Smooth muscle cell (in vitro differentiated cells): Measurements from ENCODE around the gene TMCO6. TPM values are rescaled to one million over a fixed set of nuclear protein-coding genes. Genes with fewer than 3 reads are reported as not detected.

Source experiments
- DNase-seq: peaks from one replicate; lab custom pipeline; 2025; ENCODE audit not compliant: unreplicated experiment; lab: John Stamatoyannopoulos, UW
- H2AFZ ChIP-seq: fragments of 200-600 bp; sonication (generic); 2 replicates; pipeline ENCODE4 v1.6.0; 2016; ENCODE audit warnings: antibody characterized with exemption, low read depth, mild to moderate bottlenecking
- H3F3A ChIP-seq: fragments of 200-600 bp; sonication (generic); 2 replicates; pipeline ENCODE4 v1.6.0; 2017; ENCODE audit warnings: antibody characterized with exemption, low read depth
- H3K27ac ChIP-seq: fragments of 200-600 bp; sonication (generic); 2 replicates; pipeline ENCODE4 v1.5.1; 2016; ENCODE audit warnings: low read depth, mild to moderate bottlenecking
- H3K27me3 ChIP-seq: fragments of 200-600 bp; sonication (generic); 2 replicates; pipeline ENCODE4 v1.6.1; 2016; ENCODE audit warnings: low read depth, mild to moderate bottlenecking
- H3K36me3 ChIP-seq: fragments of 200-600 bp; sonication (generic); 2 replicates; pipeline ENCODE4 v1.5.1; 2016; ENCODE audit warnings: low read depth
- H3K4me1 ChIP-seq: fragments of 200-600 bp; sonication (generic); 2 replicates; pipeline ENCODE4 v1.5.1; 2016; ENCODE audit warnings: low read depth
- H3K4me2 ChIP-seq: fragments of 200-600 bp; sonication (generic); 2 replicates; pipeline ENCODE4 v1.6.0; 2016; ENCODE audit warnings: mild to moderate bottlenecking
- H3K4me3 ChIP-seq: fragments of 200-600 bp; sonication (generic); 2 replicates; pipeline ENCODE4 v1.5.1; 2016; ENCODE audit warnings: mild to moderate bottlenecking
- H3K79me2 ChIP-seq: fragments of 200-600 bp; sonication (generic); 2 replicates; pipeline ENCODE4 v1.6.0; 2016; ENCODE audit warnings: low read depth, mild to moderate bottlenecking
- H3K9ac ChIP-seq: fragments of 200-600 bp; sonication (generic); 2 replicates; pipeline ENCODE4 v1.6.0; 2016; ENCODE audit warnings: low read depth
- H3K9me3 ChIP-seq: fragments of 200-600 bp; sonication (generic); replicated peaks from 2 replicates; pipeline ENCODE4 v1.5.1; 2016; ENCODE audit warnings: low read depth
- H4K20me1 ChIP-seq: fragments of 200-600 bp; sonication (generic); 2 replicates; pipeline ENCODE4 v1.6.0; 2016; ENCODE audit warnings: low read depth
- WGBS: methylation state at CpG from one replicate; pipeline ENCODE4 v1.1.7; 2016; ENCODE audit warnings: low lambda C conversion rate; 5-methylcytosine and 5-hydroxymethylcytosine counted together
- polyA plus RNA-seq: library from polyadenylated mRNA; unstranded; fragments of >200 nt; fragmentation: Nextera tagmentation; extraction: Ambion mirVana; gene quantifications from 2 replicates; pipeline ENCODE4 v1.2.1, GENCODE V29; 2016
- total RNA-seq: library from RNA; depleted of rRNA; stranded (reverse); fragments of >200 nt; gene quantifications from 2 replicates; pipeline ENCODE4 v1.2.3, GENCODE V29; 2014
- TF ChIP-seq, protein P1 (sequence below): fragments of 200-600 bp; sonication (generic); IDR thresholded peaks from 2 replicates; pipeline ENCODE4 v1.5.1; 2017; ENCODE audit warnings: borderline replicate concordance, mild to moderate bottlenecking, antibody characterized with exemption; ENCODE audit not compliant: insufficient read depth, poor library complexity, severe bottlenecking

TMCO6 gene
- total and polyA plus RNA-seq, 2 experiments from 2014 or later: 5.9 to 11.4 TPM

DNA sequence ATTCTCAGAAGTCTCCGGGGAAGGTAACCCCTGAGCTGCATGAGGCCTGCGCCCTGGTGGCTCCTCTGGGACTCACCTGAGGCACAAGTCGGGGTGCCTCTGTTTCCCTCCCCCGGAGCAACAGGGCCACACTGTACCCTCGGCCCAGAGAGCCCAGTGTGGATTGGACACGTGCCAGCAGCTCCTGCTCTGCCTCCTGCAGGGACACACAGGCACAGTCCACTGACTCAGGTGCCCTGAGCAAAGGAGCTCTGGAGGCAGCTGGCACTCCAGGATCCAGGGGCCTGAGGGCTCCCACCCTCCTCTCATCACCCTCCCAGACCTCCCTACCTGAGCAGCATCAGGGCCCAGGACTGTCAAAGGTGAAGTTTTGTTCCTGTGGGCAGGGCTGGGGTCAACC is 45.1 kb upstream of the TMCO6 start:
- H4K20me1 ChIP-seq: no peaks in the 10 kb centered on the region
- no peaks in the 10 kb centered on the region for H3K79me2 ChIP-seq
- no peak overlapping the region for H3K9ac ChIP-seq
- H3K4me2 ChIP-seq: no peak overlapping the region
- DNase-seq: no peak
- H3F3A ChIP-seq: peaks cover 5% of the 10 kb centered on the region
- no peak overlapping the region for H2AFZ ChIP-seq
- H3K36me3 ChIP-seq: no peaks in the 10 kb centered on the region
- H3K27ac ChIP-seq: no peak overlapping the region
- no peak overlapping the region for H3K4me3 ChIP-seq
- no peaks in the 10 kb centered on the region for H3K27me3 ChIP-seq
- no peaks in the 10 kb centered on the region for H3K9me3 ChIP-seq
- WGBS: 92% methylated on average over 6 of the region's 6 CpGs
- H3K4me1 ChIP-seq: no peaks in the 10 kb centered on the region
- TF ChIP-seq, protein P1, sequence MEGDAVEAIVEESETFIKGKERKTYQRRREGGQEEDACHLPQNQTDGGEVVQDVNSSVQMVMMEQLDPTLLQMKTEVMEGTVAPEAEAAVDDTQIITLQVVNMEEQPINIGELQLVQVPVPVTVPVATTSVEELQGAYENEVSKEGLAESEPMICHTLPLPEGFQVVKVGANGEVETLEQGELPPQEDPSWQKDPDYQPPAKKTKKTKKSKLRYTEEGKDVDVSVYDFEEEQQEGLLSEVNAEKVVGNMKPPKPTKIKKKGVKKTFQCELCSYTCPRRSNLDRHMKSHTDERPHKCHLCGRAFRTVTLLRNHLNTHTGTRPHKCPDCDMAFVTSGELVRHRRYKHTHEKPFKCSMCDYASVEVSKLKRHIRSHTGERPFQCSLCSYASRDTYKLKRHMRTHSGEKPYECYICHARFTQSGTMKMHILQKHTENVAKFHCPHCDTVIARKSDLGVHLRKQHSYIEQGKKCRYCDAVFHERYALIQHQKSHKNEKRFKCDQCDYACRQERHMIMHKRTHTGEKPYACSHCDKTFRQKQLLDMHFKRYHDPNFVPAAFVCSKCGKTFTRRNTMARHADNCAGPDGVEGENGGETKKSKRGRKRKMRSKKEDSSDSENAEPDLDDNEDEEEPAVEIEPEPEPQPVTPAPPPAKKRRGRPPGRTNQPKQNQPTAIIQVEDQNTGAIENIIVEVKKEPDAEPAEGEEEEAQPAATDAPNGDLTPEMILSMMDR: no peak

DNA sequence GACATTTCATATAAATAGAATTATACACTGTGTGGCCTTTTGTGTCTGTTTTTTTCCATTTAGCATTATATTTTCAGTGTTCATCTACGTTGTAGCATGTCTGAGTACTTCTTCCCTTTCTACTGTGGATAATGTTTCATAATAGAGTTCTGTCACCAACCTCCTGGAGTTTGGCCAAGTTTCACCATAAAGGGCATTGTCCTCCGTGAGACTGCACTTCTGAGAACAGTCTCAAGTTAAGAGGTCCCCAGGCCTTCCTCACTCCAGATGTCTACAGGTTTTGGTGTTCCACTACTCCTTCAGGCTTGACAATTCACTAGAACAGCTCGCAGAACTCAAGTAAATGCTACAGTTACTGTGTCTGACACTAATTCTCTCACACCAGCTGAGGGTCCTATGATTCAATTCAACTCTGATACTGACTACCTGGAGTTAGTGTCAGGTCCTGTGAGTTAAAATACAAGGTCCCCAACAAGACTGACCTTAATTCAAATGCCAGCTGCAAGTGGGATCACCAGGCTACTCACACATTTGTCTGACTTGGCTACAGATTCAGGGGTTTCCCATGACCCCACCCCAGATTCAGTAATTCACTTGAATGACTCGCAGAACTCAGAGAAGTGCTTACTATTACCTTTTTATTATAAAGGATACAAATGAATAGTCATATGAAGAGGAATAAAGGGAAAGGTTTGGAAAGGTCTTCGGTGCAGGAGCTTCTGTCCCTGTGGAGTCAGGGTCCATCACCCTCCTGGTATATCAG is 43.5 kb upstream of the TMCO6 start:
- Histone ChIP-seq H3K9me3 (no peaks in the 10 kb centered on the region), H3K4me2 (no peak overlapping the region), H3K4me3 (no peak overlapping the region), H2AFZ (no peak overlapping the region), H3K27me3 (no peaks in the 10 kb centered on the region), H3K9ac (no peak overlapping the region), H4K20me1 (no peaks in the 10 kb centered on the region), H3K79me2 (no peaks in the 10 kb centered on the region), H3K27ac (no peak overlapping the region), H3K36me3 (no peaks in the 10 kb centered on the region), H3K4me1 (no peaks in the 10 kb centered on the region), H3F3A (peaks cover 5% of the 10 kb centered on the region)
- 89% methylated on average over 5 of the region's 5 CpGs for WGBS
- TF ChIP-seq, protein P1: no peak
- no peak for DNase-seq

DNA sequence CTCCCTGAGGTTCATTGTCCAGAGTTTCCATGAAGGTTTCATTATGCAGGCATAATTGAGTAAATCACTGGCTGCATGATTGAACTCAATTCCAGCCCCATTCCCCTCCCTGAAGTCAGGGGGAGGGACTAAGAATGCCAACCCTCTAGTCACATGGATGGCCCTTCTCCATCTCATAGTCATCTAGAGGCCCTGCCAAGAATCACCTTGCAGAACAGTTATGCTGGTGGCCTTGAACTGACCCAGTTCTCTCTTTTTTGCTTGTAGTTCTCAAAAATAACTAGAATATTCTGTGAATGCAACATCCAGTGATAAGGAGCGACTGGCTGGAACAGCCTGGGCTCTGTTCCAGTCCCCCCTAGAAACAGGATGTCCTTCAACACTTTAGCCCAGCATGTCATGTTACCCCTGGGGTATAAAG is 42.9 kb upstream of the TMCO6 start:
- Histone ChIP-seq H3K4me1 (no peaks in the 10 kb centered on the region), H3F3A (peaks cover 5% of the 10 kb centered on the region), H3K79me2 (no peaks in the 10 kb centered on the region), H2AFZ (no peak overlapping the region), H3K4me2 (no peak overlapping the region), H3K9ac (no peak overlapping the region), H3K27me3 (no peaks in the 10 kb centered on the region), H3K27ac (no peak overlapping the region), H3K9me3 (no peaks in the 10 kb centered on the region), H3K4me3 (no peak overlapping the region), H4K20me1 (no peaks in the 10 kb centered on the region), H3K36me3 (no peaks in the 10 kb centered on the region)
- TF ChIP-seq, protein P1: no peak
- DNase-seq: no peak
- WGBS: 84% methylated on average over 1 of the region's 1 CpG

DNA sequence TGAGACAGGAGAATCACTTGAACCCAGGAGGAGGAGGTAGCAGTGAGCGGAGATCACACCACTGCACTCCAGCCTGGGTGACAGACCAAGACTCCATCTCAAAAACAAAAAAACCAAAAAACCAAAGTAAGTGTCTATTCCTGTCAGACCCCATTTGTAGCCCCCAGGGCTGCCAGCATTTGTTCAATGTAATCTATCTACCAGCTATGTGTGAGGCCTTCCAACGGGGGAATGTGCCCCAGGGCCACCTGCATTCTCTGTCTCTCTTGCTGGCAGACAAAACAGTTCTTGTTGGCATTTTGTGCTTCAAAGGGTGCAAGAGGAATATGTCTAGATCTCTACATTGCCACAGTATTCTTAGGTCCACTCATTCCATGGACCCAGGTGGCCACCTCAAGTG is 40.4 kb upstream of the TMCO6 start:
- TF ChIP-seq, protein P1: no peak

More for the DNA sequence above, 40.4 kb upstream of the TMCO6 start:
- Histone ChIP-seq H3K4me1 (no peaks in the 10 kb centered on the region), H3K79me2 (no peaks in the 10 kb centered on the region), H3K4me3 (no peak overlapping the region), H3K9ac (no peak overlapping the region), H3K36me3 (no peaks in the 10 kb centered on the region), H3K9me3 (no peaks in the 10 kb centered on the region), H3K27me3 (no peaks in the 10 kb centered on the region), H3K4me2 (no peak overlapping the region), H3F3A (no peaks in the 10 kb centered on the region), H4K20me1 (no peaks in the 10 kb centered on the region), H2AFZ (no peak overlapping the region), H3K27ac (no peak overlapping the region)
- WGBS: 70% methylated on average over 2 of the region's 2 CpGs
- no peak for DNase-seq
